ENCODE results near the gene BCAS1.

Gene BCAS1

DNA sequence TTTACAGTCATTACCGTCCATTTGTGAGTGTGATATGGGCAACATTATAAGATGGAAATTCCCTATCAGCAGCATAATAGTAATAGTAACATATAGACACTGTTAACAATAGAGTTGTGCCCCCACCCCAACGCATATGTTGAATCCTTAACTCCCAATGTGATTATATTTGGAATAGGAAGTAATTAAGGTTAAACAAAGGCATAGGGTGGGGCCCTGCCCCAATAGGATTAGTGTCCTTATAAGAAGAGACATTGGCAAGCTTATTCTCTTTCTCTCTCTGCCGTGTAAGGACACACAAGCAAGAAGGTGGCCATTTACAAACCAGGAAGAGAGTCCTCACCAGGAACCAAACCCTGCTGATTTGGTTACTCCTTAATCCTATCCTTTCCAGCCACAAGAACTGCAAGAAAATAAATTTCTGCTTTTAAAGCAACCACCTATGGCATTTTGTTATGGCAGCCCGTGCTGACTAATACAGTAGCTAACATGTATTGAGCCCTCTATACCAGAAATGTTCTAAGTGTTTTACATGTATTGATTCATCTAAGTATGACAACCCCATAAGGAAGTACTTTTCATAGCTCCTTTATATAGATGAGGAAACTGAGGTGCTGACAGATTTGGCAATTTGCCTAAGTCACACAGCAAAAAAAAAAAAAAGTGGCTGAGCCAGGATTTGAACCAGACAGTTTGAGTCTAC lies 114.2 kb downstream of the BCAS1 start:
- H4K20me1 ChIP-seq (ENCODE audit: insufficient read depth, low read length) = no peaks in the 10 kb centered on the region
- TF ChIP-seq, protein P1, sequence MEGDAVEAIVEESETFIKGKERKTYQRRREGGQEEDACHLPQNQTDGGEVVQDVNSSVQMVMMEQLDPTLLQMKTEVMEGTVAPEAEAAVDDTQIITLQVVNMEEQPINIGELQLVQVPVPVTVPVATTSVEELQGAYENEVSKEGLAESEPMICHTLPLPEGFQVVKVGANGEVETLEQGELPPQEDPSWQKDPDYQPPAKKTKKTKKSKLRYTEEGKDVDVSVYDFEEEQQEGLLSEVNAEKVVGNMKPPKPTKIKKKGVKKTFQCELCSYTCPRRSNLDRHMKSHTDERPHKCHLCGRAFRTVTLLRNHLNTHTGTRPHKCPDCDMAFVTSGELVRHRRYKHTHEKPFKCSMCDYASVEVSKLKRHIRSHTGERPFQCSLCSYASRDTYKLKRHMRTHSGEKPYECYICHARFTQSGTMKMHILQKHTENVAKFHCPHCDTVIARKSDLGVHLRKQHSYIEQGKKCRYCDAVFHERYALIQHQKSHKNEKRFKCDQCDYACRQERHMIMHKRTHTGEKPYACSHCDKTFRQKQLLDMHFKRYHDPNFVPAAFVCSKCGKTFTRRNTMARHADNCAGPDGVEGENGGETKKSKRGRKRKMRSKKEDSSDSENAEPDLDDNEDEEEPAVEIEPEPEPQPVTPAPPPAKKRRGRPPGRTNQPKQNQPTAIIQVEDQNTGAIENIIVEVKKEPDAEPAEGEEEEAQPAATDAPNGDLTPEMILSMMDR (IDR thresholded peaks at IDR 0.05; ENCODE audit: low read depth, low read length) = no peak
- no peak for TF ChIP-seq EZH2phosphoT487 (IDR thresholded peaks at IDR 0.05; ENCODE audit: low read depth)
- H3K4me2 ChIP-seq (ENCODE audit: low read length) = no peak overlapping the region
- no peak overlapping the region for H3K4me3 ChIP-seq (ENCODE audit: low read length)
- no peaks in the 10 kb centered on the region for H3K79me2 ChIP-seq (ENCODE audit: low read length)
- no peak overlapping the region for H2AFZ ChIP-seq (ENCODE audit: low read depth, low read length)
- no peaks in the 10 kb centered on the region for H3K4me1 ChIP-seq (ENCODE audit: low read length)
- no peak overlapping the region for H3K9ac ChIP-seq (ENCODE audit: low read length)
- no peaks in the 10 kb centered on the region for H3K27me3 ChIP-seq (ENCODE audit: low read depth, low read length)
- H3K27ac ChIP-seq (ENCODE audit: low read length) = no peak overlapping the region
- peaks cover 7% of the 10 kb centered on the region; the same call in 1 of the 2 replicates for H3K9me3 ChIP-seq (ENCODE audit: insufficient read depth, low read length)
- peaks cover 3% of the 10 kb centered on the region for H3K36me3 ChIP-seq (replicated peaks; ENCODE audit: low read depth, low read length)

DNA sequence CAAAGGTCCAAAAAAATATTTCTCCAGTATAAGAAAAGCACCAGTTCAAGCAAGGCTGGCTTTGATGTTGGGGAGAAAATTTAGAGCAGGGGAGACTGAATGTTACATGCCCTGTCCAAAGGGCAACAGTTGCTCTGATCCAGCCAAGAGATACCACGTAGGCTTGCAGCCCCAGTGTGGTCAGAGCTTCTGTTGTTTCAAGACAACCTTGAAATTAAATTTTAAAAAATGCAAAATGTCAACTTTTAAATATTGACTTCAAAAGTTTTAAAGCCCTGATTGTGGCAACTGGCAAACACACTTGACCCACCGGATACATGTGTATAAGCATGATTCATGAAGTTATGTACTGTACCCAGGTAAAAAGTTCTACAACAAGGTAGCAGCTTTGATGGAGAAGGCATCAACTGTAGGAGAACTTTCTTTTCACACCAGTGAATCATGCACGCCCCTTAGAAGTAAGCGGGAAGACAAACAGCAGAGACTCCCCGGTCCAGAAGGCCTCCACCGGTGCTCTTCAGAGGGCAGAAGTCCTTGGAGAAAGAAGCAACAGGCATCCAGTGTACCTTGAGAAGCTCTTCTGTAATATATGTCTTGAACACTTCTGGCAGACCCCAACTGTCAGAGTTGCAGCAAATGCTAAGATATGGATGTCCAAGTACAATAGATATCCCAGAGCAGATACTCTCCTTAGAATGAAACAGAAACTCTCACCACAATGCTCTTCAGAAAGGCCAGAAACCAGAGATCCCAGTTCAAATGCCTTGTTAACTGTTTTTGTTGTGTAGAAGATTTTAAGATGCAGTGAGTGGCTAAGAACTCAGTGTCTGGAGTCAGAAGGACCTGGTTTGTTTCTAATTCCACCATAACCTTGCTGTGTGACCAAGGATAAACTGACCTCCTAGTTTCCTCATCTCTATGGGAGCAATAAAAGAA lies 115.4 kb downstream of the BCAS1 start:
- Histone ChIP-seq H3K36me3 (replicated peaks; ENCODE audit: low read depth, low read length) (peaks cover 3% of the 10 kb centered on the region), H4K20me1 (ENCODE audit: insufficient read depth, low read length) (no peaks in the 10 kb centered on the region), H3K27ac (ENCODE audit: low read length) (no peak overlapping the region), H2AFZ (ENCODE audit: low read depth, low read length) (no peak overlapping the region), H3K4me3 (ENCODE audit: low read length) (no peak overlapping the region), H3K27me3 (ENCODE audit: low read depth, low read length) (no peaks in the 10 kb centered on the region), H3K79me2 (ENCODE audit: low read length) (no peaks in the 10 kb centered on the region), H3K4me2 (ENCODE audit: low read length) (no peak overlapping the region), H3K4me1 (ENCODE audit: low read length) (no peaks in the 10 kb centered on the region), H3K9me3 (ENCODE audit: insufficient read depth, low read length) (peaks cover 7% of the 10 kb centered on the region; the same call in 1 of the 2 replicates), H3K9ac (ENCODE audit: low read length) (no peak overlapping the region)
- TF ChIP-seq, protein P1 (IDR thresholded peaks at IDR 0.05; ENCODE audit: low read depth, low read length) = no peak
- no peak for TF ChIP-seq EZH2phosphoT487 (IDR thresholded peaks at IDR 0.05; ENCODE audit: low read depth)

DNA sequence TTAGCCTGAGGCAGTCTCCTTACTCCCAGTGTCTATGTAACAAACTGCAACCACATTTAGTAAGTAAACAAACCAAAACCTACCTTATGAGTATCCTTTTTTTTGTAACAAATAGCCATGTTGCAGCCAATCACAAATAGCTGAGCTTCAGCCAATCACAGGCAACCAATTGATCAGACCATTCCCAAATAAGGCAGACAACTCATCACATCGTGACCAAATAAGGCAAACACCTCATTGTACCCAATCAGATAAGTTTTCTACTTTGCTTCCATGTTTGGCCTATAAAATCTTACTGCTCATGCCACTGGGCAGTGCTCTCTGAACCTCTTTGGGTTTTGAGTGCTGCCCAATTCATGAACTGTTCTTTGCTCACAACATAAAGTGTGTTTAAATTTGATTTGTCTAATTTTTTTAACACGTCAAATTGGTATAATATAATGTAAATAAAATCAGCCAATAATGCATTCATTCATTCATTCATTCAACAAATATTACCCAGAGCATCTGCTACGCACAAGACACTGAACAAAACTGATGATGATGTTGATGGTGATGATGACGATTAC lies 117.8 kb downstream of the BCAS1 start:
- peaks cover 3% of the 10 kb centered on the region for H3K36me3 ChIP-seq (replicated peaks; ENCODE audit: low read depth, low read length)
- no peak overlapping the region for H3K27ac ChIP-seq (ENCODE audit: low read length)
- H3K9me3 ChIP-seq (ENCODE audit: insufficient read depth, low read length) = peaks cover 7% of the 10 kb centered on the region; the same call in 1 of the 2 replicates
- H3K4me1 ChIP-seq (ENCODE audit: low read length) = 0 out of 2 replicates have a peak, but pooled peaks cover 7% of the 10 kb centered on the region
- H4K20me1 ChIP-seq (ENCODE audit: insufficient read depth, low read length) = no peaks in the 10 kb centered on the region
- H3K4me3 ChIP-seq (ENCODE audit: low read length) = no peak overlapping the region
- no peaks in the 10 kb centered on the region for H3K79me2 ChIP-seq (ENCODE audit: low read length)
- no peaks in the 10 kb centered on the region for H3K27me3 ChIP-seq (ENCODE audit: low read depth, low read length)
- TF ChIP-seq, protein P1 (IDR thresholded peaks at IDR 0.05; ENCODE audit: low read depth, low read length) = no peak
- TF ChIP-seq EZH2phosphoT487 (IDR thresholded peaks at IDR 0.05; ENCODE audit: low read depth) = no peak
- no peak overlapping the region for H3K9ac ChIP-seq (ENCODE audit: low read length)
- no peak overlapping the region for H3K4me2 ChIP-seq (ENCODE audit: low read length)
- H2AFZ ChIP-seq (ENCODE audit: low read depth, low read length) = no peak overlapping the region

DNA sequence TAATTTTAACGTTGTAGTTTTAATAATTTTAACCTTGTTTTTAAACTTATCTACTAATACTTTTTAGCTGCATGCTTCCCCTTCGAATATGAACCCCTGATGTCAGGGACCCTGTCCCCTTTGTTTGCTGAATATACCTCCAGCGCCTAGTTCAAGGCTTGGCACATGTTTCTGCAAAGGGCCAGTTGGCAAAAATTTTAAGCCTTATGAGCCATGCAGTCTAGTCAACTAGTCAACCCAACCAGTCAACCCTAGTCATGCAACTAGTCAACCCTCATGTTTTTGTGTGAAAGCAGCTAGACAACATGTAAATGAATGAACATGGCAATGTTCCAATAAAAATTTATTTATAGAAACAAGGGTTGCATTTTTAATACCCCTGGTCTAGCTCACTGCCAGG lies 119.8 kb downstream of the BCAS1 start:
- Histone ChIP-seq H3K27ac (ENCODE audit: low read length) (no peak overlapping the region), H3K4me1 (ENCODE audit: low read length) (0 out of 2 replicates have a peak, but pooled peaks cover 7% of the 10 kb centered on the region), H3K4me3 (ENCODE audit: low read length) (no peak overlapping the region), H3K9me3 (ENCODE audit: insufficient read depth, low read length) (peaks cover 7% of the 10 kb centered on the region; the same call in 1 of the 2 replicates), H3K27me3 (ENCODE audit: low read depth, low read length) (no peaks in the 10 kb centered on the region), H2AFZ (ENCODE audit: low read depth, low read length) (no peak overlapping the region), H4K20me1 (ENCODE audit: insufficient read depth, low read length) (no peaks in the 10 kb centered on the region), H3K36me3 (replicated peaks; ENCODE audit: low read depth, low read length) (peaks cover 3% of the 10 kb centered on the region), H3K4me2 (ENCODE audit: low read length) (no peak overlapping the region), H3K79me2 (ENCODE audit: low read length) (no peaks in the 10 kb centered on the region), H3K9ac (ENCODE audit: low read length) (no peak overlapping the region)
- TF ChIP-seq, protein P1 (IDR thresholded peaks at IDR 0.05; ENCODE audit: low read depth, low read length) = no peak
- TF ChIP-seq EZH2phosphoT487 (IDR thresholded peaks at IDR 0.05; ENCODE audit: low read depth) = no peak

Measured in OCI-LY3 (cell line).